ENCODE results near the gene ATP1A1.

ATP1A1 gene

GRCh38 chr1:116418091-116418830, 45.2 kb downstream of the ATP1A1 start (continued):
- TF ChIP-seq ZFHX2 (tag by site-specific recombination; conservative IDR thresholded peaks at IDR 0.05) (peak; percentile 71; the same call in 1 of the 2 replicates), BCL11B (tag by site-specific recombination; IDR thresholded peaks at IDR 0.05; ENCODE audit: low read depth) (no peak), ZNF548 (tag by site-specific recombination; IDR thresholded peaks at IDR 0.05) (no peak), ZNF571 (tag by site-specific recombination; IDR thresholded peaks at IDR 0.05) (no peak), KLF10 (tag by site-specific recombination; IDR thresholded peaks at IDR 0.05) (peak; percentile 45; the same call in 1 of the 2 replicates), ZNF202 (tag by site-specific recombination; IDR thresholded peaks at IDR 0.05; ENCODE audit: borderline replicate concordance) (no peak), SALL2 (tag by site-specific recombination; IDR thresholded peaks at IDR 0.05; ENCODE audit: borderline replicate concordance) (no peak), ZBTB10 (tag by site-specific recombination; IDR thresholded peaks at IDR 0.05) (0 out of 2 replicates have a peak, but pooled peaks have one; percentile 69), ZNF837 (tag by site-specific recombination; IDR thresholded peaks at IDR 0.05) (no peak), ZNF777 (tag by site-specific recombination; IDR thresholded peaks at IDR 0.05; ENCODE audit: borderline replicate concordance) (no peak), ATF2 (tag by site-specific recombination; IDR thresholded peaks at IDR 0.05; ENCODE audit: low read depth) (no peak), ZNF785 (tag by site-specific recombination; IDR thresholded peaks at IDR 0.05) (no peak), ZBTB26 (tag by site-specific recombination; optimal IDR thresholded peaks at IDR 0.05) (peak; percentile 96), ZNF221 (tag by site-specific recombination; IDR thresholded peaks at IDR 0.05; ENCODE audit: borderline replicate concordance) (no peak), ZNF473 (tag by site-specific recombination; IDR thresholded peaks at IDR 0.05) (no peak), ZSCAN4 (tag by site-specific recombination; IDR thresholded peaks at IDR 0.05) (0 out of 2 replicates have a peak, but pooled peaks have one; percentile 12), ZNF19 (tag by site-specific recombination; IDR thresholded peaks at IDR 0.05; ENCODE audit: low read depth) (no peak), ZNF621 (tag by site-specific recombination; IDR thresholded peaks at IDR 0.05) (no peak), ZNF26 (tag by site-specific recombination; IDR thresholded peaks at IDR 0.05) (no peak), ZNF324 (tag by site-specific recombination; IDR thresholded peaks at IDR 0.05) (no peak), ZNF16 (tag by site-specific recombination; IDR thresholded peaks at IDR 0.05; ENCODE audit: low read depth) (no peak), ZNF530 (tag by site-specific recombination; IDR thresholded peaks at IDR 0.05; ENCODE audit: low read depth) (no peak), ZNF513 (tag by site-specific recombination; IDR thresholded peaks at IDR 0.05) (no peak), ZNF830 (tag by site-specific recombination; IDR thresholded peaks at IDR 0.05; ENCODE audit: low read depth) (no peak), ZBTB6 (tag by site-specific recombination; IDR thresholded peaks at IDR 0.05) (0 out of 2 replicates have a peak, but pooled peaks have one; percentile 29), SP3 (tag by site-specific recombination; IDR thresholded peaks at IDR 0.05) (peak; percentile 41; the same call in 1 of the 2 replicates), ZEB2 (tag by site-specific recombination; IDR thresholded peaks at IDR 0.05) (peak; percentile 88)
